ENCODE data around the gene PPP1R13L. TPM values are rescaled to one million over a fixed set of nuclear protein-coding genes. Genes with fewer than 3 reads are reported as not detected.
"Not testable (repeated sequence)": the region's sequence is repeated elsewhere in the genome, so short reads cannot be mapped to it uniquely, and the experiment has no call there.

PPP1R13L gene
- total RNA-seq, 2 donors from 2014 or later: 51.2 to 112 TPM

DNA sequence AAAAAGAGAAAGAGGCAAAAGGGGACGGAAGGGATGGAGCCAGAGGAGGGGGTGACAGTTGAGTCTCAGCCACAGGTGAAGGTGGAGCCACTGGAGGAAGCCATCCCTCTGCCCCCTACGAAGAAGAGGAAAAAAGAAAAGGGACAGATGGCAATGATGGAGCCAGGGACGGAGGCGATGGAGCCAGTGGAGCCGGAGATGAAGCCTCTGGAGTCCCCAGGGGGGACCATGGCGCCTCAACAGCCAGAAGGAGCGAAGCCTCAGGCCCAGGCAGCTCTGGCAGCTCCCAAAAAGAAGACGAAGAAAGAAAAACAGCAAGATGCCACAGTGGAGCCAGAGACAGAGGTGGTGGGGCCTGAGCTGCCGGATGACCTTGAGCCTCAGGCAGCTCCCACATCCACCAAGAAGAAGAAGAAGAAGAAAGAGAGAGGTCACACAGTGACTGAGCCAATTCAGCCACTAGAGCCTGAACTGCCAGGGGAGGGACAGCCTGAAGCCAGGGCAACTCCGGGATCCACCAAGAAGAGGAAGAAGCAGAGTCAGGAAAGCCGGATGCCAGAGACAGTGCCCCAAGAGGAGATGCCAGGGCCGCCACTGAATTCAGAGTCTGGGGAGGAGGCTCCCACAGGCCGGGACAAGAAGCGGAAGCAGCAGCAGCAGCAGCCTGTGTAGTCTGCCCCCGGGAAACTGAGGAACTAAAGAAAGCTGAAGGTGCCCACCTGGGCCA lies 4.1 kb upstream of the PPP1R13L start:
- Histone ChIP-seq H3K4me3 (no peak overlapping the region), H3K27me3 (replicated peaks; ENCODE audit: insufficient read depth) (no peaks in the 10 kb centered on the region), H3K4me1 (ENCODE audit: control insufficient read depth in 1 of 2, low read depth in 2 of 2) (peaks cover 8 to 22% of the 10 kb centered on the region in 2 donors), H3K27ac (no peak overlapping the region), H3K36me3 (peaks cover 17% of the 10 kb centered on the region), H3K9me3 (no peaks in the 10 kb centered on the region)
- DNase-seq (ENCODE audit: low spot score) (no peak), ATAC-seq (ENCODE audit: insufficient number of reproducible peaks, low FRiP score, low read depth) (no peak)
- TF ChIP-seq, protein P1, sequence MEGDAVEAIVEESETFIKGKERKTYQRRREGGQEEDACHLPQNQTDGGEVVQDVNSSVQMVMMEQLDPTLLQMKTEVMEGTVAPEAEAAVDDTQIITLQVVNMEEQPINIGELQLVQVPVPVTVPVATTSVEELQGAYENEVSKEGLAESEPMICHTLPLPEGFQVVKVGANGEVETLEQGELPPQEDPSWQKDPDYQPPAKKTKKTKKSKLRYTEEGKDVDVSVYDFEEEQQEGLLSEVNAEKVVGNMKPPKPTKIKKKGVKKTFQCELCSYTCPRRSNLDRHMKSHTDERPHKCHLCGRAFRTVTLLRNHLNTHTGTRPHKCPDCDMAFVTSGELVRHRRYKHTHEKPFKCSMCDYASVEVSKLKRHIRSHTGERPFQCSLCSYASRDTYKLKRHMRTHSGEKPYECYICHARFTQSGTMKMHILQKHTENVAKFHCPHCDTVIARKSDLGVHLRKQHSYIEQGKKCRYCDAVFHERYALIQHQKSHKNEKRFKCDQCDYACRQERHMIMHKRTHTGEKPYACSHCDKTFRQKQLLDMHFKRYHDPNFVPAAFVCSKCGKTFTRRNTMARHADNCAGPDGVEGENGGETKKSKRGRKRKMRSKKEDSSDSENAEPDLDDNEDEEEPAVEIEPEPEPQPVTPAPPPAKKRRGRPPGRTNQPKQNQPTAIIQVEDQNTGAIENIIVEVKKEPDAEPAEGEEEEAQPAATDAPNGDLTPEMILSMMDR (IDR thresholded peaks at IDR 0.05): no peak

DNA sequence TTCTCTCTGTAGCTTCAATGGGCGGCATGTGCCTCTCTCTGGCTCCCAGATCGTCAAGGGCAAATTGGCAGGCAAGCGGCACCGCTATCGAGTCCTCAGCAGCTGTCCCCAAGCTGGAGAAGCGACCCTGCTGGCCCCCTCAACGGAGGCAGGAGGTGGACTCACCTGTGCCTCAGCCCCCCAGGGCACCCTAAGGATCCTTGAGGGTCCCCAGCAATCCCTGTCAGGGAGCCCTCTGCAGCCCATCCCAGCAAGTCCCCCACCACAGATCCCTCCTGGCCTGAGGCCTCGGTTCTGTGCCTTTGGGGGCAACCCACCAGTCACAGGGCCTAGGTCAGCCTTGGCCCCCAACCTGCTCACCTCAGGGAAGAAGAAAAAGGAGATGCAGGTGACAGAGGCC lies 3.3 kb upstream of the PPP1R13L start:
- no peak overlapping the region for H3K4me3 ChIP-seq
- H3K27me3 ChIP-seq (replicated peaks; ENCODE audit: insufficient read depth): no peaks in the 10 kb centered on the region
- ATAC-seq (ENCODE audit: insufficient number of reproducible peaks, low FRiP score, low read depth): no peak

DNA sequence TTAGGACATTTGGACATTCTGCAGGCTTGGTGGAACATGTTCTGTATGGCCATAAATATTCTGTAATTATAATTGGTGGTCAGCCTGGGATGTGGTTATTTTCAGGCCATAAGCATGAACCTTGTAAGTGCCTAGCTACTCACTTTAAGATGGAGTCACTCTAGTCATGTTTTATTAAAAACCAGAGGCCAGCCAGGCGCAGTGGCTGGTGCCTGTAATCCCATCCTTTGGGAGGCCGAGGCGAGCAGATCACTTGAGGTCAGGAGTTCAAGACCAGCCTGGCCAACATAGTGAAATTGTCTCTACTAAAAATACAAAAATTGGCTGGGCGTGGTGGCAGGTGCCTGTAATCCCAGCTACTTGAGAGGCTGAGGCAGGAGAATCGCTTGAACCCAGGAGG lies 2.7 kb upstream of the PPP1R13L start:
- not testable (repeated sequence) for H3K36me3 ChIP-seq; H3K27me3 ChIP-seq (replicated peaks; ENCODE audit: insufficient read depth); H3K9me3 ChIP-seq; DNase-seq (ENCODE audit: low spot score); H3K4me3 ChIP-seq; ATAC-seq (ENCODE audit: insufficient number of reproducible peaks, low FRiP score, low read depth); H3K27ac ChIP-seq
- peaks cover 12 to 36% of the 10 kb centered on the region in 2 donors for H3K4me1 ChIP-seq (ENCODE audit: control insufficient read depth in 1 of 2, low read depth in 2 of 2)

More for the DNA sequence above, 3.3 kb upstream of the PPP1R13L start:
- H3K9me3 ChIP-seq: no peaks in the 10 kb centered on the region
- H3K4me1 ChIP-seq (ENCODE audit: control insufficient read depth in 1 of 2, low read depth in 2 of 2): peaks cover 12 to 31% of the 10 kb centered on the region in 2 donors
- no peak overlapping the region for H3K27ac ChIP-seq
- peaks cover 8% of the 10 kb centered on the region for H3K36me3 ChIP-seq
- TF ChIP-seq, protein P1 (IDR thresholded peaks at IDR 0.05): no peak
- no peak for DNase-seq (ENCODE audit: low spot score)

DNA sequence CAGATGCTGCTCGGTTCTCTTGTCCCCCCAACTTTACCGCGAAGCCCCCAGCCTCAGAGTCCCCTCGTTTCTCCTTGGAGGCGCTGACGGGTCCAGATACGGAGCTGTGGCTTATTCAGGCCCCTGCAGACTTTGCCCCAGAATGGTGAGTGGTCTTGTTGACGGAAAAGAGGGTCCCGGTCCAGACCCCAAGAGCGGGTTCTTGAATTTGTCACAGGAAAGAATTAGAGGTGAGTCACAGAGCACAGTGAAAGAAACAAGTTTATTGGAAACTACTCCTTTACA lies 2.2 kb upstream of the PPP1R13L start:
- no peak for DNase-seq (ENCODE audit: low spot score)
- Histone ChIP-seq H3K27me3 (replicated peaks; ENCODE audit: insufficient read depth) (no peaks in the 10 kb centered on the region), H3K9me3 (no peaks in the 10 kb centered on the region), H3K36me3 (no peaks in the 10 kb centered on the region), H3K4me1 (ENCODE audit: control insufficient read depth in 1 of 2, low read depth in 2 of 2) (peaks cover 12 to 42% of the 10 kb centered on the region in 2 donors), H3K4me3 (peak overlapping the region; percentile 88), H3K27ac (no peak overlapping the region)
- no peak for ATAC-seq (ENCODE audit: insufficient number of reproducible peaks, low FRiP score, low read depth)
- TF ChIP-seq, protein P1 (IDR thresholded peaks at IDR 0.05): no peak

DNA sequence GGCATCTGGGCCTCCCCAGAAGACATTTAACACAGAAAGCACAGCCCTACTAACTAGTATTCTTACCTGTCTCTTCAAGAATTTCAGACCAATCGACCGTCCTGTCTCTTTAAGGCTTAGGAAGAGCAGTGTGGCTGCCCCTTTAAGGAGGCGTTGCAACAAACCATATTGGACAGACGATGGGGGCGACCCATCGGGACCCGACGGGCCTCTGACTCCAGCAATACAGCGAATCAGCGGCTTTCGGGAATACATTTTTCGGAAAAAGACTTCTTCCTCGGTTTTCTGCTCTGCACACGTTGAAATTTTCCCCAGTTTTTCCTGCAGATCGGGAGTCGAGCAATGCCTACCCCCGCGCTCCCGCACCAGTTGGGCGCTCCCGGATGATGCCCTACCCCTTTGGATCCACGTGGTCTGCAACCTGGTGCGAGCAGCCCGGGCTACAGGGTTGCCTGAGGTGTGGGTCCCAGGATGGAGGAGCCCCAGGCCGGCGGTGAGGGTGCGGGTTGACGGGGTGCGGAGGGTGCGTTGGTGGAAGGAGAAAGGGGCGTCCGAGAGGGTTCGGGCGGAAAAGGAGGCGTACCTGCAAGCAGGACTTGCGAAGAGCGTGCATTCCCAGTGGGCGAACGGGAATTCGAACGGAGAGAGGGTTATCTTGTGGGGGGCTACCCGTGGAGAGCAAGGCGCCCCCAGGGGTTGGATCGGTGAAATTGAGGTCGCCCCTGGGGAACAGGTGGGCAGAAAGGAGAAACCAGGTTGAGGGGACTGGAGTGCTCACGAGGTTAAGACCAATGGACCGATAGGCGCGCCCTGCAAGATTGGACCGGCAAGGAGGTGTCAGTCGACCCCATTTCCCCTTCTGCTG lies 1.6 kb upstream of the PPP1R13L start, which contains the start of gene POLR1G:
Gene POLR1G (plus strand): TSS at position 419 of the 865 bp plus-strand sequence. CDS start 53 bp downstream, at position 472.
- peak; percentile 54 for ATAC-seq (ENCODE audit: insufficient number of reproducible peaks, low FRiP score, low read depth)
- Histone ChIP-seq H3K4me3 (peak within 1 kb of the TSS; percentile 88), H3K9me3 (no peaks in the 10 kb centered on the region), H3K27me3 (replicated peaks; ENCODE audit: insufficient read depth) (no peaks in the 10 kb centered on the region), H3K27ac (peak within 1 kb of the TSS; percentile 97), H3K4me1 (ENCODE audit: control insufficient read depth in 1 of 2, low read depth in 2 of 2) (peaks cover 12 to 42% of the 10 kb centered on the region in 2 donors), H3K36me3 (no peaks in the 10 kb centered on the region)
- TF ChIP-seq, protein P1 (IDR thresholded peaks at IDR 0.05): no peak
- DNase-seq (ENCODE audit: low spot score): no peak

Data from thoracic aorta (tissue), 2 donors.